SU-DHL-6 (cell line): ENCODE measurements around the gene TRIM6.

Experiments used
- H2AFZ ChIP-seq: fragments of 200-600 bp; sonication (generic); 2 replicates; pipeline ENCODE4 v1.6.1; 2014; ENCODE audit warnings: low read depth, mild to moderate bottlenecking, moderate library complexity, mixed read lengths, antibody characterized with exemption, low read length; ENCODE audit not compliant: severe bottlenecking
- H3F3A ChIP-seq: fragments of 200-600 bp; shearing (Covaris generic); 2 replicates; pipeline ENCODE4 v1.6.0; 2016; ENCODE audit warnings: antibody characterized with exemption, mild to moderate bottlenecking; ENCODE audit not compliant: insufficient read depth
- H3K27ac ChIP-seq: fragments of 200-600 bp; sonication (generic); 2 replicates; pipeline ENCODE4 v1.5.1; 2016; ENCODE audit warnings: low read depth, mild to moderate bottlenecking, low read length, moderate library complexity, mixed read lengths
- H3K27me3 ChIP-seq: fragments of 200-600 bp; sonication (generic), shearing (Covaris generic); 2 replicates; pipeline ENCODE4 v1.6.0; 2014; ENCODE audit warnings: mild to moderate bottlenecking, low read length
- H3K36me3 ChIP-seq: fragments of 200-600 bp; sonication (generic); 2 replicates; pipeline ENCODE4 v1.6.1; 2014; ENCODE audit warnings: mild to moderate bottlenecking, low read length, mixed read lengths
- H3K4me2 ChIP-seq: fragments of 300-600, 200-600 bp; shearing (Covaris generic), sonication (generic); 2 replicates; pipeline ENCODE4 v1.6.0; 2014; ENCODE audit warnings: low read length, low read depth, mild to moderate bottlenecking; ENCODE audit not compliant: poor library complexity, severe bottlenecking
- H3K4me3 ChIP-seq: fragments of 200-600 bp; sonication (generic); 2 replicates; pipeline ENCODE4 v1.5.1; 2014; ENCODE audit warnings: antibody characterized with exemption, low read length, mild to moderate bottlenecking, mixed read lengths; ENCODE audit not compliant: insufficient read depth, poor library complexity, severe bottlenecking
- H3K79me2 ChIP-seq: fragments of 200-600 bp; sonication (generic); 2 replicates; pipeline ENCODE4 v1.6.1; 2014; ENCODE audit warnings: mild to moderate bottlenecking, low read length, moderate library complexity; ENCODE audit not compliant: insufficient read depth
- H3K9ac ChIP-seq: fragments of 200-600 bp; sonication (generic); 2 replicates; pipeline ENCODE4 v1.7.0; 2014; ENCODE audit warnings: mild to moderate bottlenecking, low read length
- H3K9me2 ChIP-seq: fragments of 200-600 bp; sonication (generic); replicated peaks from 2 replicates; pipeline ENCODE4 v1.6.1; 2014; ENCODE audit warnings: low read length; ENCODE audit not compliant: insufficient read depth
- H3K9me3 ChIP-seq: fragments of 200-600 bp; sonication (generic); 2 replicates; pipeline ENCODE4 v1.6.1; 2014; ENCODE audit warnings: low read length, mixed read lengths; ENCODE audit not compliant: insufficient read depth
- H4K20me1 ChIP-seq: fragments of 200-600 bp; sonication (generic); 2 replicates; pipeline ENCODE4 v1.6.1; 2014; ENCODE audit warnings: low read depth, mild to moderate bottlenecking, antibody characterized with exemption, low read length, moderate library complexity, mixed read lengths
- EZH2phosphoT487 ChIP-seq: fragments of 200-600 bp; sonication (generic), shearing (Covaris generic); conservative IDR thresholded peaks from 2 replicates; pipeline ENCODE4 v1.6.1; 2018; ENCODE audit warnings: mild to moderate bottlenecking, antibody characterized with exemption, low read length, moderate library complexity, mixed read lengths
- TF ChIP-seq, protein P1 (sequence below): fragments of 200-600 bp; sonication (generic); IDR thresholded peaks from one replicate; pipeline ENCODE4 v1.5.1; 2017; ENCODE audit warnings: antibody characterized with exemption, mild to moderate bottlenecking, low read length, moderate library complexity; ENCODE audit not compliant: insufficient read depth, poor library complexity, severe bottlenecking

The TRIM6 gene

DNA sequence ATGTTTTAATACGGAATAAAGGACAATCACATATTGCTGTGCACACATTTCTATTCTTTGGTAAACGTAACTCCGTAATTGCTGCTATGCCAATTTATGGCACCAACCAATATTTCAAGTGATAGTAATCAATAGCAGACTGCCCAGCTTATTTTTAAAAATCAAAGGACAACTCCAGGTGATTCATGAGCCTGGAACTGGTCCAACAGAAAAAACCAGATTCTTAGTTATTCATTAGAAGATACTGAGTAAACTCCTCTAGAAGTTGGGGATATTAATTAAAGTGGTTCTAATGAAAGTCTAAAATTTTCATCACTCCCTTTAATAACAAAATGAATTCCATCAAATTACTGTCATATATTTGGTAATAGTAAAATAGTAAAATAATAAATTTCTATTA lies 38.7 kb upstream of the TRIM6 start:
- H3K9me2 ChIP-seq: no peaks in the 10 kb centered on the region
- H3K27ac ChIP-seq: no peak overlapping the region
- H3K79me2 ChIP-seq: no peaks in the 10 kb centered on the region
- H3K9me3 ChIP-seq: no peaks in the 10 kb centered on the region
- H3K4me2 ChIP-seq: no peak overlapping the region
- H3F3A ChIP-seq: no peaks in the 10 kb centered on the region
- H4K20me1 ChIP-seq: no peaks in the 10 kb centered on the region
- H3K4me3 ChIP-seq: no peak overlapping the region
- TF ChIP-seq, protein P1, sequence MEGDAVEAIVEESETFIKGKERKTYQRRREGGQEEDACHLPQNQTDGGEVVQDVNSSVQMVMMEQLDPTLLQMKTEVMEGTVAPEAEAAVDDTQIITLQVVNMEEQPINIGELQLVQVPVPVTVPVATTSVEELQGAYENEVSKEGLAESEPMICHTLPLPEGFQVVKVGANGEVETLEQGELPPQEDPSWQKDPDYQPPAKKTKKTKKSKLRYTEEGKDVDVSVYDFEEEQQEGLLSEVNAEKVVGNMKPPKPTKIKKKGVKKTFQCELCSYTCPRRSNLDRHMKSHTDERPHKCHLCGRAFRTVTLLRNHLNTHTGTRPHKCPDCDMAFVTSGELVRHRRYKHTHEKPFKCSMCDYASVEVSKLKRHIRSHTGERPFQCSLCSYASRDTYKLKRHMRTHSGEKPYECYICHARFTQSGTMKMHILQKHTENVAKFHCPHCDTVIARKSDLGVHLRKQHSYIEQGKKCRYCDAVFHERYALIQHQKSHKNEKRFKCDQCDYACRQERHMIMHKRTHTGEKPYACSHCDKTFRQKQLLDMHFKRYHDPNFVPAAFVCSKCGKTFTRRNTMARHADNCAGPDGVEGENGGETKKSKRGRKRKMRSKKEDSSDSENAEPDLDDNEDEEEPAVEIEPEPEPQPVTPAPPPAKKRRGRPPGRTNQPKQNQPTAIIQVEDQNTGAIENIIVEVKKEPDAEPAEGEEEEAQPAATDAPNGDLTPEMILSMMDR: no peak
- TF ChIP-seq EZH2phosphoT487: no peak
- no peaks in the 10 kb centered on the region for H3K36me3 ChIP-seq
- no peak overlapping the region for H2AFZ ChIP-seq
- H3K27me3 ChIP-seq: no peaks in the 10 kb centered on the region
- no peak overlapping the region for H3K9ac ChIP-seq

DNA sequence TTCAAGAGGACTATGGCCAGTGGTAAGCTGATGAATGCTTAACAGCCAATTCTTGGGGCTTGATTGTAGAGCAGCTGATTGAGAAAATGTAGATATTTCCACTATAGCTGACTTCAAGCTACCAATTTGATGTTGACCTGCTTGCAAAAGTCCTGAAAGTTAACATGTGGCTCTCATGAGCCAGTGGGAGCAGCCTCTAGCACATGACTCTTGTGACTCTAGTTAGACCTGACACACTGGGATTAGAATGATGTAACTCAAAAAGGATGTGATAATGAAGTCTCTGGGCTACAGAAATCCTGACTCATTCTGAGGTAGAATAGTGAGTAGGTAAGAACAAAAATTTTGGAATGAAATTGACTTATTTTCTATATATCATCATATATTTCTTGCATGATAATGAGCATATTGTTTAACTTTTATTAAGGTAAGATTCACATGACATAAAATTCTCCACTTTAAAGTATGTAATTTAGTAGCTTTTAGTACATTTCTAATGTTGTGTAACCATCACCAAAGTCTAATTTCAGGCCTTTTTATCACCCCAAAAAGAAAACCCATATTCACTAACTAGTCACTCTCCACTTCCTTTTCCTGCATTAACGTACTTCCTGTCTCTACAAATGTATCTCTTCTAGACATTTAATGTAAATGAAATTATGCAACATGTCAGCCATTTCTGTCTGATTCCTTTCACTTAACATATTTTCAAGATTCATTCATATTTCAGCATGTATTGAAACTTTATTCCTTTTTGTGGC lies 32.0 kb upstream of the TRIM6 start:
- peak overlapping the region; percentile 25 for H2AFZ ChIP-seq
- H4K20me1 ChIP-seq: no peaks in the 10 kb centered on the region
- no peak overlapping the region for H3K4me2 ChIP-seq

DNA sequence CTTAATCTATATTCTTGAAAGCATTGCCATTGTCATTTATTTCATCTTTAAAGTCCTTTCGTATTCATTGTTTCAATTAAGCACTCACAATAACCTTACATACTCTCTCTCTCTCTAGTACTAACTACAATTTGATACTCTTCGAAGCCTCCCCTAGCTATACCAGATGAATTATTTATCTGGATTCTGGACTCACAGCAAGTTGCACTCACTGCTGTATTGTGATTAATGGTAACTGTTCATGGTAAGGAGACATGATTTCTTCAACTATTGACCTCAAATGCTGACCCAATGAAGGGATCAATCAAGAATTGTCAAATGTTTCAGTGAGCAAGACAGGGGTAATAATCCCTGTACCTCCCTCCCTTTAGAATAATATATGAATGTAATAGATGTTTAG lies 21.8 kb upstream of the TRIM6 start:
- H3K9me3 ChIP-seq: no peaks in the 10 kb centered on the region
- no peaks in the 10 kb centered on the region for H3K79me2 ChIP-seq
- no peak overlapping the region for H3K4me3 ChIP-seq
- no peaks in the 10 kb centered on the region for H3K27me3 ChIP-seq
- no peaks in the 10 kb centered on the region for H3F3A ChIP-seq
- no peaks in the 10 kb centered on the region for H4K20me1 ChIP-seq
- H3K27ac ChIP-seq: no peak overlapping the region
- no peak overlapping the region for H3K9ac ChIP-seq
- no peaks in the 10 kb centered on the region for H3K36me3 ChIP-seq
- H3K4me2 ChIP-seq: no peak overlapping the region
- no peak for TF ChIP-seq EZH2phosphoT487
- TF ChIP-seq, protein P1: no peak
- no peaks in the 10 kb centered on the region for H3K9me2 ChIP-seq
- no peak overlapping the region for H2AFZ ChIP-seq

More for the DNA sequence above, 32.0 kb upstream of the TRIM6 start:
- TF ChIP-seq, protein P1: no peak
- TF ChIP-seq EZH2phosphoT487: no peak
- no peaks in the 10 kb centered on the region for H3F3A ChIP-seq
- no peak overlapping the region for H3K27ac ChIP-seq
- H3K9me3 ChIP-seq: no peaks in the 10 kb centered on the region
- no peak overlapping the region for H3K9ac ChIP-seq
- no peaks in the 10 kb centered on the region for H3K79me2 ChIP-seq
- no peaks in the 10 kb centered on the region for H3K27me3 ChIP-seq
- H3K36me3 ChIP-seq: no peaks in the 10 kb centered on the region
- no peaks in the 10 kb centered on the region for H3K9me2 ChIP-seq
- no peak overlapping the region for H3K4me3 ChIP-seq
